GM21825 (cell line): ENCODE measurements around the gene RAI14.
"Not testable (repeated sequence)": the region's sequence is repeated elsewhere in the genome, so short reads cannot be mapped to it uniquely, and the experiment has no call there.

Source experiments
- ATAC-seq: cut with Tn5 transposase; IDR thresholded peaks from one replicate; pipeline ENCODE4 v1.9.1; 2021; ENCODE audit warnings: mild to moderate bottlenecking, moderate library complexity; ENCODE audit not compliant: unreplicated experiment

The RAI14 gene

DNA sequence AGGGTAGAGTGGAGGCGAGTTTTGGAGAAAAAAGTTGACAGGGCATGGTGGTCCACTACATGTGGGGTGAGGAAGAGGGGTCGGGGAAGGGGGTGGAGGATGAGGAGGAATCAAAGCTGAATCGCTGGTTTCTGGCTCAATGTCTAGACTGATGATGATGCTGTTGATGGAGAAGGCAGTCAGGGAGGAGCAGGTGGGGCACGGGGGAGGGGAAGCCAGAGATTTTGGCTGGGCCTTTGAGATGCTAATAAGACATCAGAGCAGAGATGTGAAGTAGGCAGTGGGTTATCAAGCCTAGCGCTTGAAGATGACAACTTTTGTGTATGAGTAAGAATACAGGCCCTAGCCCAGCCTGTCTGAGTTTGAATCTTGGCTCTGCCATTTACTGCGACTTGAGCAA lies 150.4 kb downstream of the RAI14 start:
- no peak for ATAC-seq

- ATAC-seq: no peak
Measured at GRCh38 chr5:34811706-34812105, 155.6 kb downstream of the RAI14 start.

- ATAC-seq: no peak
Measured at GRCh38 chr5:34813509-34813908, 157.4 kb downstream of the RAI14 start.

GRCh38 chr5:34817558-34818351 lies 161.6 kb downstream of the RAI14 start:
- no peak for ATAC-seq

- ATAC-seq: no peak
Measured at GRCh38 chr5:34818717-34819116, 162.6 kb downstream of the RAI14 start.

GRCh38 chr5:34820593-34820992 lies 164.5 kb downstream of the RAI14 start:
- no peak for ATAC-seq

GRCh38 chr5:34822956-34823715 lies 167.0 kb downstream of the RAI14 start:
- no peak for ATAC-seq

DNA sequence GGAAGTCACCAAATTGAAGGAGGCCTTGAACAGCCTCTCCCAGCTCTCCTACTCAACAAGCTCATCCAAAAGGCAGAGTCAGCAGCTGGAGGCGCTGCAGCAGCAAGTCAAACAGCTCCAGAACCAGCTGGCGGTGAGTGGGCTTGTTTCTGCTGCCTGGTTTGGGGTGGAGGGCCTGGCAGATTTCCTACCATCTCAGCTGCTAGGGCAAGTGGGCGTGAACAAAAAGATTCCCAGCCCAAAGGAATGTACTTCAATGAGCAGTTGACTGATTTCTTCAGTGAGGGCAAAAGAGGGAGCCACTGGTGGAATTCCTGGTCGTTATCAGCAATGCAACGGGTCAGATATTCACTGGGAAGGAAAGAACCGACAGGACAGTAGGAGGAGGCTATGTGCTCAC lies 170.2 kb downstream of the RAI14 start:
- ATAC-seq: no peak

- ATAC-seq: no peak
Measured at GRCh38 chr5:34827588-34828506, 171.7 kb downstream of the RAI14 start.

- not testable (repeated sequence) for ATAC-seq
Measured at GRCh38 chr5:34830827-34831226, 174.7 kb downstream of the RAI14 start.

DNA sequence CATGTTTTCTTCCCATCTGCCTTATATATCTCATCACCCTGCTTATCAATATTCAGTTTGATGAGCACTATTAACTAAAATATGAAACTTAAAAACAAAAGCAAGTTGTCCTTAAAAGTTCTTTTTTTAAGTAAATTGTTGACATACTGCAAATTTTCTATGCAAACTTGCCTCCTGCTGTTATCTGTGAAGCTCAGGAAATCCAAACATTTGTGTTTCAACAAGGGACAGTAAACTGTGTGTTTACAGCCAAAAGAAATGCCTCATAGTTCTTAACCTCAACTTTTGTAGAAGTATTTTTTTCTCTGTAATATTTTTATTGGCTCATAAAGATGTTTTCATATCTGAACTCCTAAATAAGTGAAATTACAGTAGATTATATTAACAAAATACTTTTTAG lies 175.2 kb downstream of the RAI14 start:
- no peak for ATAC-seq

DNA sequence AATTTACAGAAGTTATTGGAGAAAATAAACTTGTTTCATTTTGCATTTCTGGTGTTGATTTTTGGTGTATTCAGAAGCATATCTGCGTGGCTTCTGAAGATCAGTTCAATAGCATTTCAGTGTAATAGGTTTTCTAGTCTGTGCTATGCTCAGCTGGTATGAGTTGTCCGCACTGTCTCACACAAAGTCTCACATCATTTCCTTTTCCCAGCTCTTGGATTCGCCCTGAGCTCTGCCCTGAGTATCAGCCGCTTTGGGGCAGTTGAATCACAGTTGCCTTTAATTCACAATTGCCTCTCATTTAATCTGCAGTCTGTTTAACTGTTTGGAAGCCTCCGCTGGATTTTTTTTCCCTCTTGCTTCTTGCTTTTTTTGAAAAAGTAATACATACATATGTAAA lies 176.4 kb downstream of the RAI14 start:
- no peak for ATAC-seq

DNA sequence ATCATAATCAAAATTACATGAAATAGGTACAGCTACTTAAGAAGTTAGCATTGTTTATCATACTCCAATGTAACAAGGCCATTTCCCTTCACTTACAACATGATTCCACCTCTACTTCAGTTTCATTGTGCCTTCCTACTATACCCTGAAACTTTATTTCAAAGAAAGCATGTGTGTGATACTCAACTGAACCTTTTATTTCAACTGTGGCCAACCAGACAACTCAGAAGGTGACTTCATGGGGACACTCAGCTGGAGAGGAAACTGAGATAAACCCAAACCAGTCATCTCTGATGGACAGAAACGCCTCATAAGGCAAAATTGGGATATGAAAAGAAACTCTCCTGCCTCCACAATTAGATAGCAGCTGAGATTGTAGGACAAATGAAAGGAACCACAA lies 177.0 kb downstream of the RAI14 start:
- ATAC-seq: no peak

- ATAC-seq: no peak
Measured at GRCh38 chr5:34833976-34834793, 178.1 kb downstream of the RAI14 start.

GRCh38 chr5:34834794-34835089 lies 178.6 kb downstream of the RAI14 start:
- ATAC-seq: no peak

GRCh38 chr5:34835664-34836063 lies 179.5 kb downstream of the RAI14 start:
- no peak for ATAC-seq

DNA sequence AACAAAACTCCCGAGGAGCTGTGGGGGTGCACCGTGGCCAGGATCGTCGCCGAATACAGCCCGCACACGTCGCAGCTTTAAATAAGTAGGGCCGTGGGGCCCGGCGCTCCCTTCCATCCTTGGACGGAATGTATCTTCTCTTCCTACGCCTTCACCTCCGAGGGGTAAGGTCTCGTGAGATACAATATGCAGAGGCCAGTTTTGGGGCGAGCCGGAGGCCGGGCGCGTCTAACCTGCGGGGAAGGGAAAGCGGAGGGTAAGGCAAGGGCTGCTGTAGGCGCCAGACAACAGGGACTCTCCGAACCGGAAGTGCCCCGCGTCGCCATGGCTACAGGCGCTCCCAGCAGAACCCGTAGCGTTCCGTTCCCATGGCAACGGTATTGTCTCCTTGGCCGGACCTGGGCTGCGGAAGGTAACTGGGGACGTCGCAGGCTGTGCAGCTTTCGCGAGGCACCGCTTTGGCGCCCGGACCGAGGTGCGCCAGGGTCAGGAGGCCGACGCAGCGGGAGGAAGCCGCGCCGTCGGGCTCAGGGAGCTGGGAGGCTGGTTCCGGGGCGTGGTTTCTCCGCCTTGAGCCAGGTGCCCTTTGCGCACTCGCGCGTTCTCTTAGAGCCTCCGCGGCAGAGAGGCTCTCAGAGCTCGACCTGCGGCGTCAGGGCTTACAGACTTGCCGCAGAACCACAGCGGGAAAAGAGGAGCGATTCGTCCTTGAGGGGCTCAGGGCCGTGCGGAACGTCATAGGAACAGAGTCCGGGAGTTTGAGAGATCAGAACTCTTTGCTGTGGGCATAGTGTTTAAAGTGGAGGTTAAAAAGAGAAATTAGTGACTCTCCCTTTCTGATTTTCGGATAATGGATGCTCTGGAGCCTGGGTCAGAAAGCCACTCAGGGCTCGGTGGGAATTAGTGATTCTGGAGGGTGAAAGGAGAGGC lies 182.9 kb downstream of the RAI14 start, which contains the start of gene TTC23L:
TSS of gene TTC23L (plus strand) at position 380 of the 930 bp plus-strand sequence. CDS start 1,508 bp downstream, outside the sequence.
- ATAC-seq: peak; percentile 96

GRCh38 chr5:34841816-34842215 lies 185.7 kb downstream of the RAI14 start:
- ATAC-seq: no peak

GRCh38 chr5:34842554-34842953 lies 186.4 kb downstream of the RAI14 start:
- ATAC-seq: no peak
